Thyroid gland (tissue), 4 donors: ENCODE measurements around the gene AXL.

Experiments
- CTCF ChIP-seq, 6 experiments: fragments of 200-600 bp in 3 of 6; fragments of 450-650 bp in 3 of 6; sonication (generic) in 3 of 6; IDR thresholded peaks; one replicate each; pipeline ENCODE4 v1.5.1; 2016 to 2019; ENCODE audit warnings: antibody characterized with exemption in 6 of 6, mild to moderate bottlenecking in 2 of 6, inconsistent platforms in 1 of 6, moderate library complexity in 1 of 6
- POLR2A ChIP-seq, 2 donors: fragments of 450-650 bp; IDR thresholded peaks; one replicate each; pipeline ENCODE4 v1.6.1; 2017; ENCODE audit warnings: antibody characterized with exemption in 2 of 2, mild to moderate bottlenecking in 2 of 2, moderate library complexity in 1 of 2

- TF ChIP-seq POLR2A (IDR thresholded peaks at IDR 0.05) = no peak
- TF ChIP-seq CTCF (IDR thresholded peaks at IDR 0.05) = no peak
Measured at GRCh38 chr19:41307090-41307875, 88.3 kb downstream of the AXL start.
